GM18909 (cell line): ENCODE measurements around the gene BAK1.

Experiments
- ATAC-seq: cut with Tn5 transposase; IDR thresholded peaks from one replicate; pipeline ENCODE4 v1.9.1; 2021; ENCODE audit warnings: mild to moderate bottlenecking; ENCODE audit not compliant: unreplicated experiment, poor library complexity

BAK1 gene

GRCh38 chr6:33579828-33580714, at the start of gene BAK1:
Gene BAK1 (minus strand): TSS chr6:33580276. CDS start chr6:33577604, 2,672 bp downstream.
- ATAC-seq = peak; percentile 86

GRCh38 chr6:33628401-33628964, 48.4 kb upstream of the BAK1 start:
- ATAC-seq = no peak

- no peak for ATAC-seq
These were observed 47.8 kb upstream of the BAK1 start for GRCh38 chr6:33627876-33628275.

GRCh38 chr6:33624856-33625255, 44.8 kb upstream of the BAK1 start:
- no peak for ATAC-seq

- ATAC-seq = no peak
These were observed 43.9 kb upstream of the BAK1 start for GRCh38 chr6:33623895-33624381.

GRCh38 chr6:33622456-33623431, 42.7 kb upstream of the BAK1 start:
- no peak for ATAC-seq

- peak; percentile 13 for ATAC-seq
These were observed 41.8 kb upstream of the BAK1 start for GRCh38 chr6:33621711-33622388.

GRCh38 chr6:33620856-33621710, 41.0 kb upstream of the BAK1 start, which contains the start of gene ITPR3:
Gene ITPR3 (plus strand): TSS chr6:33621322. CDS start chr6:33621603, 281 bp downstream.
- peak; percentile 78 for ATAC-seq

GRCh38 chr6:33620158-33620855, 40.2 kb upstream of the BAK1 start:
- no peak for ATAC-seq

GRCh38 chr6:33619166-33619840, 39.2 kb upstream of the BAK1 start:
- ATAC-seq = no peak

- ATAC-seq = no peak
These were observed 36.8 kb upstream of the BAK1 start for GRCh38 chr6:33616913-33617312.

- ATAC-seq = no peak
These were observed 36.0 kb upstream of the BAK1 start for GRCh38 chr6:33616113-33616512.

- no peak for ATAC-seq
These were observed 33.7 kb upstream of the BAK1 start for GRCh38 chr6:33613795-33614168.

GRCh38 chr6:33613146-33613794, 33.2 kb upstream of the BAK1 start:
- ATAC-seq = no peak

- ATAC-seq = no peak
These were observed 31.0 kb upstream of the BAK1 start for GRCh38 chr6:33610779-33611732.

GRCh38 chr6:33610067-33610466, 30.0 kb upstream of the BAK1 start:
- no peak for ATAC-seq
